ENCODE data around the gene MACROD1. TPM values are rescaled to one million over a fixed set of nuclear protein-coding genes. Genes with fewer than 3 reads are reported as not detected.

Gene MACROD1
- total RNA-seq, 1 donor from 2014 or later: 29.6 TPM

GRCh38 chr11:64028398-64029115 lies 137.4 kb downstream of the MACROD1 start:
- Mint-ChIP-seq H3K27ac (ENCODE audit: unreplicated experiment) (no peak overlapping the region), H3K27me3 (ENCODE audit: unreplicated experiment) (peaks cover 3% of the 10 kb centered on the region), H3K9me3 (ENCODE audit: unreplicated experiment) (no peaks in the 10 kb centered on the region), H3K4me3 (ENCODE audit: unreplicated experiment) (no peak overlapping the region), H3K4me1 (ENCODE audit: unreplicated experiment) (peaks cover 16% of the 10 kb centered on the region), H3K36me3 (ENCODE audit: unreplicated experiment) (no peaks in the 10 kb centered on the region)
- DNase-seq (ENCODE audit: extremely low spot score, unreplicated experiment): no peak
- TF ChIP-seq, protein P1, sequence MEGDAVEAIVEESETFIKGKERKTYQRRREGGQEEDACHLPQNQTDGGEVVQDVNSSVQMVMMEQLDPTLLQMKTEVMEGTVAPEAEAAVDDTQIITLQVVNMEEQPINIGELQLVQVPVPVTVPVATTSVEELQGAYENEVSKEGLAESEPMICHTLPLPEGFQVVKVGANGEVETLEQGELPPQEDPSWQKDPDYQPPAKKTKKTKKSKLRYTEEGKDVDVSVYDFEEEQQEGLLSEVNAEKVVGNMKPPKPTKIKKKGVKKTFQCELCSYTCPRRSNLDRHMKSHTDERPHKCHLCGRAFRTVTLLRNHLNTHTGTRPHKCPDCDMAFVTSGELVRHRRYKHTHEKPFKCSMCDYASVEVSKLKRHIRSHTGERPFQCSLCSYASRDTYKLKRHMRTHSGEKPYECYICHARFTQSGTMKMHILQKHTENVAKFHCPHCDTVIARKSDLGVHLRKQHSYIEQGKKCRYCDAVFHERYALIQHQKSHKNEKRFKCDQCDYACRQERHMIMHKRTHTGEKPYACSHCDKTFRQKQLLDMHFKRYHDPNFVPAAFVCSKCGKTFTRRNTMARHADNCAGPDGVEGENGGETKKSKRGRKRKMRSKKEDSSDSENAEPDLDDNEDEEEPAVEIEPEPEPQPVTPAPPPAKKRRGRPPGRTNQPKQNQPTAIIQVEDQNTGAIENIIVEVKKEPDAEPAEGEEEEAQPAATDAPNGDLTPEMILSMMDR (IDR thresholded peaks at IDR 0.05): no peak

DNA sequence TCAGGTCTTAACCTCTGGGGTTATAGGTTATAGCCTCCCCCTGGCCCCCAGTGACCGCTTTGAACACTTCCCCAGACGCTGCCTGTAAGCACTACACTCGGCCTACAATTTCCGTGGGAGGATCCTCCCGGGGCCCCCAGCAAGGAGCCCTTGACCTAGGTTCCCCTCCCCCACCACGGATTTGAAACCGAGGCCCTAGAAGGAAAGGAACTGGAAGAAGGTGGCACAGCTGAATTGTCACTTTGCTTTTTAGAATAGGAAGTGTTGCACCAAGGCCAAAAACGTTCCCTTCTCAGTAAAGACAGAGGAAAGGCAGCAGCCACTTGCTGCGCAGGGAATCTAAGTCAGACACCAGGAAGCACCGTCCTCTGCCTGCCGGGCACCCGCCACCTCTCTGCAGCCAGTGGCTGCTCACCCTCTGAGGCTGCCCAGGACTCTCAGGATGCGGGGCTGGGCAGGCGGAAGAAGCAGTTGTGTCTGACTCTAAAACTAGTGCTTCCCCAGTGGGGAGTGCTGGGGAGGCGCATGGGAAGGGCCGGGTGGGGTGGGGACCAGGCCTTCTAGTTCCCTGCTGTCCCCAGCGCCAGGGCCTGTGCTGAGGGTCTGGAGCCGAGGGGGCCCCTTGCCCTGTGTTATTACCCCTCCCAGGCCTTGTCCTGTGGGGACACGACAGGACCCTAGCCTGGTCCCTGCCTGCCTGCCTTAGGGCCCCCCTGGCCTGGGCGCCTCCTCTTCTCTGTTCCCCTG lies 138.1 kb downstream of the MACROD1 start:
- H3K27me3 Mint-ChIP-seq (ENCODE audit: unreplicated experiment): peaks cover 3% of the 10 kb centered on the region
- H3K4me1 Mint-ChIP-seq (ENCODE audit: unreplicated experiment): peaks cover 18% of the 10 kb centered on the region
- no peak overlapping the region for H3K27ac Mint-ChIP-seq (ENCODE audit: unreplicated experiment)
- no peak for DNase-seq (ENCODE audit: extremely low spot score, unreplicated experiment)
- H3K36me3 Mint-ChIP-seq (ENCODE audit: unreplicated experiment): no peaks in the 10 kb centered on the region
- no peak overlapping the region for H3K4me3 Mint-ChIP-seq (ENCODE audit: unreplicated experiment)
- TF ChIP-seq, protein P1 (IDR thresholded peaks at IDR 0.05): no peak
- no peaks in the 10 kb centered on the region for H3K9me3 Mint-ChIP-seq (ENCODE audit: unreplicated experiment)

DNA sequence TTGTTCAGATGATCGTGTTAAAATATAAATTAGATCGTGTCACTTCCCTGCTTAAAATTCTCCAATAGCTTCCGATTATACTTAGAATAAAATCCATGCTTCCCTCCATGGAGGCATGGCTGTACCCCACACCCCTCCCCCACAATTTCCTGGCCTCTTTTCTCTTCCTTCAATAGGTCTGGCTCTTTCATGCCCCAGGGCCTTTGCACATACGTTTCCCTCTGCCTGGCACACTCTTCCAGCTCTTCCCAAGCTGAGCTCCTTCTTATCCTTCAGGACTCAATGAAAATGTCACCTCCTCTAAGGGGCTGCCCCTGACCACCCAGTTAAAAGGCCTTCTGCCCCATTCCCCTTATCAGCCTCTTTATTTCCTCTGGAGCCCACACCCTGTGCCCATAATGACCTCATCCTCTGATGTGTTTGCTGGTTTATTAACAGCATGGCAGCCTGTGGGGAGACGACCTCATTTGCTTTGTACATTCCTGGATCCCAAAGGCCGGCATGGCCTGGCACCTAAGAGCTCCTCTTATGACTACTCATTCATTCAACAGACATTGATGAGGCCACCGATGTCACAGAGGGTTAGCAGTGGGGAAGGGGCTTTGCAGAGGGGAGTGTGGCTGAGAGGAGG lies 139.2 kb downstream of the MACROD1 start:
- TF ChIP-seq, protein P1 (IDR thresholded peaks at IDR 0.05): no peak
- Mint-ChIP-seq H3K4me3 (ENCODE audit: unreplicated experiment) (no peak overlapping the region), H3K36me3 (ENCODE audit: unreplicated experiment) (no peaks in the 10 kb centered on the region), H3K27me3 (ENCODE audit: unreplicated experiment) (no peaks in the 10 kb centered on the region), H3K27ac (ENCODE audit: unreplicated experiment) (no peak overlapping the region), H3K4me1 (ENCODE audit: unreplicated experiment) (peaks cover 26% of the 10 kb centered on the region), H3K9me3 (ENCODE audit: unreplicated experiment) (no peaks in the 10 kb centered on the region)
- DNase-seq (ENCODE audit: extremely low spot score, unreplicated experiment): no peak

DNA sequence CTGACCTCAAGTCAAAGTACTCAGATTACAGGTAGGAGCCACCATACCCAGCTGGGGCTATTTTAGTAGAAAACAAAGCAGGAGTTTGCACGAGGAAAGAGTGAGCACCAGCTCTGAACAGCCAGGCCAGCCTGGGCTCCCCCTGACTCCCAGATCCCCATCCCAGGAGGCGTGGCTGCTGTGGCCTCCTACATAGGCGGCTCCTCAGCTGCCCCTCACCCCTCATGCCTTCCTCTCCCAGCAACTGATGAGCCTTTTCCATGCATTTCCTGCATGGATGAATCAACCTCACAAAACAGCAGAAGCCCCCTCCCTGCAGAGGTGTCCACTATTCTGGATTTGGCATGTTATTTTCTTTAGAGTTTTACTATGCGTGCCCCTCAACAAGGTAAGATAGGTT lies 140.7 kb downstream of the MACROD1 start:
- Mint-ChIP-seq H3K27ac (ENCODE audit: unreplicated experiment) (no peak overlapping the region), H3K27me3 (ENCODE audit: unreplicated experiment) (no peaks in the 10 kb centered on the region), H3K36me3 (ENCODE audit: unreplicated experiment) (no peaks in the 10 kb centered on the region), H3K4me3 (ENCODE audit: unreplicated experiment) (no peak overlapping the region), H3K9me3 (ENCODE audit: unreplicated experiment) (no peaks in the 10 kb centered on the region), H3K4me1 (ENCODE audit: unreplicated experiment) (peaks cover 29% of the 10 kb centered on the region)
- TF ChIP-seq, protein P1 (IDR thresholded peaks at IDR 0.05): no peak
- DNase-seq (ENCODE audit: extremely low spot score, unreplicated experiment): no peak

Data from osteocyte (in vitro differentiated cells).